H1 (cell line): ENCODE results near the gene C17orf50. TPM values are rescaled to one million over a fixed set of nuclear protein-coding genes. Genes with fewer than 3 reads are reported as not detected.

Source experiments
- CTCF ChIA-PET: fragments of 300-600 bp; sonication (Branson Sonifier 250); formaldehyde crosslinking; loops from one replicate; lab custom pipeline; 2021; ENCODE audit not compliant: partially characterized antibody; lab: Charles Lee
- POLR2A ChIA-PET: fragments of 300-600 bp; sonication (Branson Sonifier 250); formaldehyde crosslinking; loops from one replicate; lab custom pipeline; 2021; ENCODE audit warnings: inconsistent platforms; ENCODE audit not compliant: partially characterized antibody; lab: Charles Lee
- DNase-seq, 2 experiments: peaks; one replicate each; pipeline versions ENCODE4 v3.0.0 to v3.0.0-alpha.2; 2010 to 2022; ENCODE audit warnings: low spot score in 2 of 2, low read depth in 1 of 2, mixed read lengths in 1 of 2
- FAIRE-seq: peaks from 2 replicates; lab custom pipeline; 2011; peaks lifted over from hg19 to GRCh38; lab: Jason Lieb, UNC
- H2AFZ ChIP-seq: 2 replicates; pipeline ENCODE4 v1.8.1; 2012; ENCODE audit warnings: low read length, inconsistent platforms
- H2AK5ac ChIP-seq: 2 replicates; pipeline ENCODE4 v1.6.1; 2013; ENCODE audit warnings: low read depth, low read length
- H2BK120ac ChIP-seq: replicated peaks from 2 replicates; pipeline ENCODE3; 2013; ENCODE audit warnings: low read depth, low read length, inconsistent platforms
- H2BK12ac ChIP-seq: 2 replicates; pipeline ENCODE4 v1.6.1; 2013; ENCODE audit warnings: low read depth, low read length
- H2BK15ac ChIP-seq: 2 replicates; pipeline ENCODE4 v1.6.1; 2013; ENCODE audit warnings: low read length
- H2BK20ac ChIP-seq: 2 replicates; pipeline ENCODE4 v1.6.1; 2013; ENCODE audit warnings: low read length
- H2BK5ac ChIP-seq: 2 replicates; pipeline ENCODE4 v1.6.1; 2013; ENCODE audit warnings: low read depth, low read length
- H3K14ac ChIP-seq: 2 replicates; pipeline ENCODE4 v1.6.1; 2013; ENCODE audit warnings: inconsistent platforms; ENCODE audit not compliant: insufficient read length
- H3K18ac ChIP-seq: 2 replicates; pipeline ENCODE4 v1.6.1; 2013; ENCODE audit warnings: low read length; ENCODE audit errors: extremely low read depth
- H3K23ac ChIP-seq: 2 replicates; pipeline ENCODE4 v1.6.1; 2013; ENCODE audit warnings: inconsistent platforms; ENCODE audit not compliant: insufficient read length
- H3K23me2 ChIP-seq: 2 replicates; pipeline ENCODE4 v1.6.1; 2013; ENCODE audit warnings: low read depth, low read length
- H3K27ac ChIP-seq: 2 replicates; pipeline ENCODE4 v1.6.1; 2011; ENCODE audit warnings: low read depth, low read length, inconsistent platforms
- H3K27me3 ChIP-seq, 4 experiments: replicated peaks in 1 of 4; 1 replicate in 1 of 4; 2 replicates in 3 of 4; pipeline versions ENCODE4 v1.6.1 to v1.8.1; 2011 to 2013; ENCODE audit warnings: low read length in 3 of 4, mild to moderate bottlenecking in 3 of 4, inconsistent platforms in 2 of 4, mixed read lengths in 2 of 4, moderate library complexity in 1 of 4; ENCODE audit not compliant: control insufficient read depth in 3 of 4, insufficient read depth in 3 of 4; ENCODE audit errors: extremely low read depth in 1 of 4
- H3K36me3 ChIP-seq, 4 experiments: 2 replicates each; pipeline versions ENCODE4 v1.6.1 to v1.8.1; 2011 to 2013; ENCODE audit warnings: mild to moderate bottlenecking in 4 of 4, low read length in 3 of 4, moderate library complexity in 2 of 4, control low read depth in 1 of 4, inconsistent platforms in 1 of 4; ENCODE audit not compliant: insufficient read depth in 4 of 4, control insufficient read depth in 2 of 4
- H3K4ac ChIP-seq: replicated peaks from 2 replicates; pipeline ENCODE3; 2013; ENCODE audit warnings: low read length, low read depth, mixed read lengths, inconsistent platforms; ENCODE audit not compliant: insufficient read length
- H3K4me1 ChIP-seq, 4 experiments: replicated peaks in 1 of 4; 1 replicate in 1 of 4; 2 replicates in 3 of 4; pipeline versions ENCODE4 v1.6.1 to v1.8.1; 2011 to 2013; ENCODE audit warnings: low read length in 3 of 4, inconsistent platforms in 2 of 4, mixed read lengths in 1 of 4; ENCODE audit not compliant: insufficient read depth in 4 of 4, control insufficient read depth in 3 of 4
- H3K4me2 ChIP-seq, 2 experiments: 2 replicates each; pipeline versions ENCODE4 v1.6.1 to v1.8.1; 2011 to 2013; ENCODE audit warnings: low read depth in 2 of 2, low read length in 2 of 2, control low read depth in 1 of 2, inconsistent platforms in 1 of 2, mild to moderate bottlenecking in 1 of 2; ENCODE audit not compliant: insufficient read depth in 1 of 2
- H3K4me3 ChIP-seq, 4 experiments: fragments of 200-600, 300-600 bp in 1 of 4; sonication (generic), shearing (Covaris generic), sonication (Bioruptor Twin) in 1 of 4; 2 replicates each; pipeline versions ENCODE4 v1.5.1 to v1.8.1; 2011 to 2016; ENCODE audit warnings: low read length in 4 of 4, low read depth in 3 of 4, control low read depth in 2 of 4, inconsistent platforms in 2 of 4, mild to moderate bottlenecking in 2 of 4, mixed read lengths in 1 of 4, moderate library complexity in 1 of 4; ENCODE audit not compliant: insufficient read depth in 2 of 4; ENCODE audit errors: extremely low read depth in 1 of 4
- H3K56ac ChIP-seq: replicated peaks from 2 replicates; pipeline ENCODE3; 2013; ENCODE audit warnings: low read depth, mild to moderate bottlenecking, mixed read lengths, low read length, inconsistent platforms; ENCODE audit not compliant: insufficient read length
- H3K79me1 ChIP-seq: 2 replicates; pipeline ENCODE4 v1.6.1; 2013; ENCODE audit warnings: low read depth, low read length, control low read depth
- H3K79me2 ChIP-seq, 2 experiments: 2 replicates each; pipeline versions ENCODE4 v1.6.1 to v1.8.1; 2012 to 2013; ENCODE audit warnings: low read length in 2 of 2, mild to moderate bottlenecking in 2 of 2, inconsistent platforms in 1 of 2; ENCODE audit not compliant: insufficient read depth in 2 of 2, control insufficient read depth in 1 of 2
- H3K9ac ChIP-seq, 4 experiments: replicated peaks in 1 of 4; 1 replicate in 1 of 4; 2 replicates in 3 of 4; pipeline versions ENCODE4 v1.6.1 to v1.8.1; 2011 to 2013; ENCODE audit warnings: low read depth in 3 of 4, low read length in 3 of 4, control low read depth in 2 of 4, mild to moderate bottlenecking in 2 of 4, moderate library complexity in 2 of 4, inconsistent platforms in 1 of 4; ENCODE audit errors: extremely low read depth in 1 of 4
- H3K9me3 ChIP-seq, 2 experiments: 2 replicates each; pipeline versions ENCODE4 v1.6.1 to v1.8.1; 2012 to 2013; ENCODE audit warnings: mild to moderate bottlenecking in 2 of 2, moderate library complexity in 2 of 2, control low read depth in 1 of 2, inconsistent platforms in 1 of 2, low read depth in 1 of 2, low read length in 1 of 2, mixed read lengths in 1 of 2; ENCODE audit not compliant: insufficient read depth in 2 of 2
- H4K20me1 ChIP-seq, 2 experiments: replicated peaks in 1 of 2; 2 replicates each; pipeline versions ENCODE3 to v1.8.1; 2011 to 2013; ENCODE audit warnings: inconsistent platforms in 2 of 2, low read length in 2 of 2, mild to moderate bottlenecking in 1 of 2; ENCODE audit not compliant: insufficient read depth in 2 of 2, control insufficient read depth in 1 of 2
- H4K5ac ChIP-seq: 2 replicates; pipeline ENCODE4 v1.6.1; 2013; ENCODE audit warnings: low read length, low read depth, mixed read lengths, inconsistent platforms; ENCODE audit not compliant: insufficient read length
- H4K8ac ChIP-seq: 2 replicates; pipeline ENCODE4 v1.8.0; 2013; ENCODE audit warnings: mild to moderate bottlenecking, moderate library complexity, low read length, inconsistent platforms; ENCODE audit not compliant: insufficient read depth; ENCODE audit errors: extremely low read depth
- H4K91ac ChIP-seq: replicated peaks from 2 replicates; pipeline ENCODE3; 2013; ENCODE audit warnings: low read length, mixed read lengths, inconsistent platforms; ENCODE audit not compliant: insufficient read length
- BCL11A ChIP-seq, 2 experiments: IDR thresholded peaks; one replicate each; pipeline ENCODE4 v1.6.1; 2011; ENCODE audit warnings: low read depth in 2 of 2, low read length in 2 of 2, mild to moderate bottlenecking in 2 of 2
- CBX8 ChIP-seq: fragments of 300-800, 300-1000 bp; sonication (generic); IDR thresholded peaks from 2 replicates; pipeline ENCODE4 v1.7.1; 2016; ENCODE audit warnings: low read depth, low read length, borderline replicate concordance
- CHD2 ChIP-seq: IDR thresholded peaks from 2 replicates; pipeline ENCODE4 v1.6.1; 2012; ENCODE audit warnings: low read length, improper control_type of control experiment
- CTBP2 ChIP-seq: IDR thresholded peaks from 2 replicates; pipeline ENCODE4 v1.7.0; 2011; ENCODE audit warnings: borderline replicate concordance, mild to moderate bottlenecking, moderate library complexity, mixed read lengths, low read length; ENCODE audit not compliant: insufficient read depth, insufficient read length
- E2F6 ChIP-seq: IDR thresholded peaks from 2 replicates; pipeline ENCODE4 v1.6.1; 2012; ENCODE audit warnings: inconsistent platforms
- GTF2F1 ChIP-seq: IDR thresholded peaks from 2 replicates; pipeline ENCODE4 v1.6.1; 2012; ENCODE audit warnings: low read depth, low read length, improper control_type of control experiment, borderline replicate concordance
- JUND ChIP-seq: IDR thresholded peaks from 2 replicates; pipeline ENCODE4 v1.6.1; 2011; ENCODE audit warnings: mild to moderate bottlenecking, improper control_type of control experiment, low read length
- KDM1A ChIP-seq: fragments of 200-600, 300-600 bp; sonication (generic); IDR thresholded peaks from 2 replicates; pipeline ENCODE4 v1.7.1; 2016; ENCODE audit warnings: mild to moderate bottlenecking, low read length, borderline replicate concordance
- KDM4A ChIP-seq: IDR thresholded peaks from one replicate; pipeline ENCODE4 v1.7.1; 2012; ENCODE audit warnings: low read depth, mild to moderate bottlenecking, moderate library complexity, low read length, inconsistent platforms; ENCODE audit not compliant: severe bottlenecking
- SAP30 ChIP-seq: fragments of 300-600 bp; sonication (generic); IDR thresholded peaks from 2 replicates; pipeline ENCODE4 v1.7.1; 2012; ENCODE audit warnings: low read length, moderate library complexity, mild to moderate bottlenecking, inconsistent platforms; ENCODE audit not compliant: insufficient read depth, insufficient replicate concordance
- SIN3A ChIP-seq, 2 experiments: IDR thresholded peaks in 1 of 2; conservative IDR thresholded peaks in 1 of 2; 2 replicates each; pipeline ENCODE4 v1.6.1; 2011 to 2012; ENCODE audit warnings: low read length in 2 of 2, improper control_type of control experiment in 1 of 2, low read depth in 1 of 2, mild to moderate bottlenecking in 1 of 2
- YY1 ChIP-seq: IDR thresholded peaks from 2 replicates; pipeline ENCODE4 v1.6.1; 2011; ENCODE audit warnings: low read depth, mild to moderate bottlenecking, low read length
- WGBS, 2 experiments: shearing (Covaris generic) in 1 of 2; methylation state at CpG; one replicate each; pipeline versions ENCODE4 v1.1.6 to v1.1.7; 2013 to 2015; ENCODE audit warnings: low lambda C conversion rate in 2 of 2, mixed read lengths in 2 of 2, inconsistent platforms in 1 of 2, low coverage in 1 of 2, missing lambda C conversion rate in 1 of 2; ENCODE audit not compliant: insufficient replicate concordance in 2 of 2, insufficient coverage in 1 of 2, insufficient read length in 1 of 2; ENCODE audit errors: extremely low coverage in 1 of 2, missing lambda C conversion rate in 1 of 2; 5-methylcytosine and 5-hydroxymethylcytosine counted together
- polyA plus RNA-seq, 7 experiments: library from polyadenylated mRNA; depleted of rRNA in 3 of 7; stranded (reverse) in 5 of 7; unstranded in 2 of 7; fragments of >200 nt in 5 of 7; fragments of 200-250 nt in 2 of 7; gene quantifications; 1 replicate in 5 of 7; 2 replicates in 1 of 7; 4 replicates in 1 of 7; pipeline versions ENCODE4 v1.2.1 to v1.2.3, GENCODE V29; 2011 to 2013; ENCODE audit warnings: missing spikeins in 2 of 7, mixed read lengths in 2 of 7
- total RNA-seq: library from RNA; stranded (reverse); fragmentation: NEBNext Ultra II Directional; extraction: Animal tissue kit (Norgen Biotek cat#: 25700); gene quantifications from 2 replicates; pipeline ENCODE4 v1.2.1, GENCODE V29; 2021

The C17orf50 gene
- total and polyA plus RNA-seq, 2 of the 8 experiments (the other 6 are each of a cell fraction or from before 2014, with no cell fraction given), result 0.12 TPM; not detected in 1

- no peak overlapping the region for H2AFZ ChIP-seq
- no peak overlapping the region for H4K5ac ChIP-seq
- H3K4me3 ChIP-seq, result no peak overlapping the region
- no peak overlapping the region for H3K18ac ChIP-seq
- no peak overlapping the region for H4K8ac ChIP-seq
- POLR2A ChIA-PET, result interaction anchor here (1.9 kb wide), 1 partner anchor 41 kb away, joined by 8 read pairs; the partner anchor contains the start of gene TAF15
- H3K23me2 ChIP-seq, result no peaks in the 10 kb centered on the region
- no peak overlapping the region for H3K4me2 ChIP-seq
- no peak overlapping the region for H3K14ac ChIP-seq
- H3K79me2 ChIP-seq, result no peaks in the 10 kb centered on the region
- no peak overlapping the region for H3K27ac ChIP-seq
- no peak overlapping the region for H2BK15ac ChIP-seq
- CTCF ChIA-PET, result interaction anchor here (1.1 to 13.0 kb wide), 6 partner anchors 13 to 52 kb away, joined by 3 to 247 read pairs (median 80); partner anchors contain the start of genes MMP28 and TAF15
- H2BK12ac ChIP-seq, result no peak overlapping the region
- no peaks in the 10 kb centered on the region; a peak in 1 of 4 replicates for H3K9me3 ChIP-seq
- H3K9ac ChIP-seq, result no peak overlapping the region
- no peak overlapping the region for H2AK5ac ChIP-seq
- H2BK20ac ChIP-seq, result no peak overlapping the region
- peaks cover 0 to 3% (median 1%) of the 10 kb centered on the region in 4 experiments; a peak in 3 of 7 replicates for H3K27me3 ChIP-seq
- H3K4ac ChIP-seq, result no peak overlapping the region
- H3K36me3 ChIP-seq, result no peaks in the 10 kb centered on the region
- 95% methylated on average over 2 of the region's 2 CpGs; no CpG with 5 or more reads in 1 of the 2 experiments for whole genome bisulfite sequencing, 2 experiments
- no peak overlapping the region for H3K23ac ChIP-seq
- H4K20me1 ChIP-seq, result no peaks in the 10 kb centered on the region
- peaks cover 5 to 24% (median 9%) of the 10 kb centered on the region in 4 experiments; a peak in 6 of 7 replicates for H3K4me1 ChIP-seq
- no peaks in the 10 kb centered on the region for H3K79me1 ChIP-seq
- H2BK5ac ChIP-seq, result no peak overlapping the region
- no peak overlapping the region for H2BK120ac ChIP-seq
- H3K56ac ChIP-seq, result no peak overlapping the region
- no peak overlapping the region for H4K91ac ChIP-seq
- DNase-seq (no peak), FAIRE-seq (no peak)
- TF ChIP-seq CBX8 (no peak), YY1 (no peak), CTBP2 (no peak), GTF2F1 (no peak), BCL11A (IDR thresholded peaks at IDR 0.05; ENCODE audit: low read depth in 2 of 2, low read length in 2 of 2) (no peak), KDM1A (no peak), JUND (no peak), CHD2 (no peak), SIN3A (conservative IDR thresholded peaks at IDR 0.05 in 1 of 2, IDR thresholded peaks at IDR 0.05 in 1 of 2; ENCODE audit: low read depth in 1 of 2, low read length in 2 of 2) (no peak), E2F6 (no peak), KDM4A (no peak), SAP30 (no peak)
Measured at GRCh38 chr17:35768797-35769196, 8.1 kb downstream of the C17orf50 start.
